Renal cortical epithelial cell (primary cell): ENCODE data around the gene NRXN2. TPM values are rescaled to one million over a fixed set of nuclear protein-coding genes. Genes with fewer than 3 reads are reported as not detected.

Source experiments
- DNase-seq: peaks from one replicate; pipeline ENCODE4 v3.0.0-alpha.2; 2011; ENCODE audit warnings: low read depth
- total RNA-seq: library from RNA; depleted of rRNA; stranded (reverse); fragments of >200 nt; gene quantifications from 2 replicates; pipeline ENCODE4 v1.2.3, GENCODE V29; 2014

NRXN2 gene
- total RNA-seq, 1 donor from 2014 or later, result under 0.01 TPM

GRCh38 chr11:64627371-64627770 lies 95.6 kb downstream of the NRXN2 start:
- DNase-seq, result no peak

GRCh38 chr11:64626637-64627036 lies 96.4 kb downstream of the NRXN2 start:
- no peak for DNase-seq

GRCh38 chr11:64624883-64625481 lies 98.0 kb downstream of the NRXN2 start:
- DNase-seq, result no peak

- no peak for DNase-seq
These were observed 100.3 kb downstream of the NRXN2 start for GRCh38 chr11:64622681-64623080.

- no peak for DNase-seq
These were observed 101.5 kb downstream of the NRXN2 start for GRCh38 chr11:64621283-64622019.

- DNase-seq, result peak; percentile 48
These were observed 102.5 kb downstream of the NRXN2 start for GRCh38 chr11:64620381-64620971.

- DNase-seq, result peak; percentile 65
These were observed 103.1 kb downstream of the NRXN2 start for GRCh38 chr11:64619811-64620380.

GRCh38 chr11:64619196-64619595 lies 103.8 kb downstream of the NRXN2 start:
- DNase-seq, result no peak

GRCh38 chr11:64616817-64617216 lies 106.2 kb downstream of the NRXN2 start:
- no peak for DNase-seq

GRCh38 chr11:64614917-64615316 lies 108.1 kb downstream of the NRXN2 start:
- DNase-seq, result no peak

- DNase-seq, result no peak
These were observed 109.3 kb downstream of the NRXN2 start for GRCh38 chr11:64613648-64614047.

GRCh38 chr11:64611869-64612646 lies 110.9 kb downstream of the NRXN2 start:
- DNase-seq, result no peak

- no peak for DNase-seq
These were observed 111.8 kb downstream of the NRXN2 start for GRCh38 chr11:64611176-64611575.

GRCh38 chr11:64610596-64610995 lies 112.4 kb downstream of the NRXN2 start:
- DNase-seq, result no peak

GRCh38 chr11:64609436-64610047 lies 113.5 kb downstream of the NRXN2 start:
- no peak for DNase-seq

- DNase-seq, result no peak
These were observed 114.4 kb downstream of the NRXN2 start for GRCh38 chr11:64608636-64609035.

- DNase-seq, result no peak
These were observed 115.0 kb downstream of the NRXN2 start for GRCh38 chr11:64608046-64608445.

GRCh38 chr11:64607381-64607985 lies 115.5 kb downstream of the NRXN2 start:
- no peak for DNase-seq

GRCh38 chr11:64606796-64607380 lies 116.1 kb downstream of the NRXN2 start:
- no peak for DNase-seq

GRCh38 chr11:64605656-64606585 lies 117.1 kb downstream of the NRXN2 start:
- no peak for DNase-seq
